HL-60 (cell line): ENCODE data around the gene DCT.
A peak's percentile ranks its signal among the peaks of the same experiment; 100 is the strongest.

Experiments
- DNase-seq, 2 experiments: peaks; one replicate each; pipeline ENCODE4 v3.0.0-alpha.2; 2010 to 2020; ENCODE audit warnings: low read depth in 1 of 2, low spot score in 1 of 2
- H3K27ac ChIP-seq: fragments of 250-450 bp; sonication (Bioruptor Pico); replicated peaks from 2 replicates; pipeline ENCODE4 v1.5.1; 2020; ENCODE audit warnings: mild to moderate bottlenecking, moderate library complexity
- H3K27me3 ChIP-seq: fragments of 250-450 bp; sonication (Bioruptor Pico); 2 replicates; pipeline ENCODE4 v1.5.1; 2021; ENCODE audit warnings: mild to moderate bottlenecking, moderate library complexity; ENCODE audit not compliant: insufficient read depth, poor library complexity, severe bottlenecking
- H3K4me3 ChIP-seq: replicated peaks from 2 replicates; pipeline ENCODE4 v1.5.1; 2011; ENCODE audit warnings: mild to moderate bottlenecking, control low read depth, low read length; ENCODE audit not compliant: insufficient read depth
- GABPA ChIP-seq: IDR thresholded peaks from 2 replicates; pipeline ENCODE4 v1.6.1; 2012; ENCODE audit warnings: low read depth
- POLR2AphosphoS5 ChIP-seq: IDR thresholded peaks from 2 replicates; pipeline ENCODE4 v1.6.1; 2012; ENCODE audit warnings: low read depth
- REST ChIP-seq: IDR thresholded peaks from 2 replicates; pipeline ENCODE4 v1.6.1; 2012; ENCODE audit warnings: low read depth; ENCODE audit not compliant: insufficient replicate concordance
- SPI1 ChIP-seq: IDR thresholded peaks from 2 replicates; pipeline ENCODE4 v1.6.1; 2012; ENCODE audit warnings: low read depth, mild to moderate bottlenecking, borderline replicate concordance
- TF ChIP-seq, protein P1 (sequence below): IDR thresholded peaks from one replicate; pipeline ENCODE4 v1.5.1; 2011; ENCODE audit warnings: low read length, control low read depth, inconsistent platforms; ENCODE audit not compliant: insufficient read depth

DCT gene

DNA sequence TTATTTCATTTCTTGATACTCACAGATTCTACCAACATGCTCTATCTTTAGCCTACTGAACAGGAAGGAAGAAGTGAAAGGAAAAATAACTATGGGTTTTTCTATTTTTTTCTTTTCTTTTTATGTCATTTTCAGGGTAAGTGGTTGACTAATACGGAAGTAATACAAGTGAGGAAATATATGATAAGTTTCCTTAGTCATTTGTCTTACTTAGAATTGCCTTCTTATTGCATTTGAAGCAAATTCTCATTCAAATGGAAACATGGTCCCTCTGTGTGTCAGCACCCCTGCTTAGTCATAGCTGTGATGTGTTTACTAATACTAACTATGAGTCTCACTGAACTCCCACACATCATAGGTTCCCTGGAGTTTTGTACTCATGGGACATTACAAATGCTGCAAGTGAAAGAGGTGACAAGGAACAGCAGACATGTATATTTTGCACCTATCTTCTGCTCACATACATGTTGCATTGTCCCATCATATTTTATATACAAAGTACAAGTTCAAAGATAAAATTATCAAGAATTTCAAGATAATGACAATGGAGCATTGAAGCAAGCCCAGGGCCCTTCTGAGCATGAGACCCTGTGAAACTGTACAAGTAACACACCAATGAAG is 60.1 kb downstream of the DCT start:
- peaks cover 2% of the 10 kb centered on the region for H3K27me3 ChIP-seq
- no peak overlapping the region for H3K4me3 ChIP-seq
- no peak overlapping the region for H3K27ac ChIP-seq
- TF ChIP-seq, protein P1, sequence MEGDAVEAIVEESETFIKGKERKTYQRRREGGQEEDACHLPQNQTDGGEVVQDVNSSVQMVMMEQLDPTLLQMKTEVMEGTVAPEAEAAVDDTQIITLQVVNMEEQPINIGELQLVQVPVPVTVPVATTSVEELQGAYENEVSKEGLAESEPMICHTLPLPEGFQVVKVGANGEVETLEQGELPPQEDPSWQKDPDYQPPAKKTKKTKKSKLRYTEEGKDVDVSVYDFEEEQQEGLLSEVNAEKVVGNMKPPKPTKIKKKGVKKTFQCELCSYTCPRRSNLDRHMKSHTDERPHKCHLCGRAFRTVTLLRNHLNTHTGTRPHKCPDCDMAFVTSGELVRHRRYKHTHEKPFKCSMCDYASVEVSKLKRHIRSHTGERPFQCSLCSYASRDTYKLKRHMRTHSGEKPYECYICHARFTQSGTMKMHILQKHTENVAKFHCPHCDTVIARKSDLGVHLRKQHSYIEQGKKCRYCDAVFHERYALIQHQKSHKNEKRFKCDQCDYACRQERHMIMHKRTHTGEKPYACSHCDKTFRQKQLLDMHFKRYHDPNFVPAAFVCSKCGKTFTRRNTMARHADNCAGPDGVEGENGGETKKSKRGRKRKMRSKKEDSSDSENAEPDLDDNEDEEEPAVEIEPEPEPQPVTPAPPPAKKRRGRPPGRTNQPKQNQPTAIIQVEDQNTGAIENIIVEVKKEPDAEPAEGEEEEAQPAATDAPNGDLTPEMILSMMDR = no peak
- no peak for TF ChIP-seq SPI1
- no peak for TF ChIP-seq REST
- no peak for TF ChIP-seq POLR2AphosphoS5
- TF ChIP-seq GABPA = no peak
- DNase-seq = peak in 1 of 2 experiments; percentile 45

DNA sequence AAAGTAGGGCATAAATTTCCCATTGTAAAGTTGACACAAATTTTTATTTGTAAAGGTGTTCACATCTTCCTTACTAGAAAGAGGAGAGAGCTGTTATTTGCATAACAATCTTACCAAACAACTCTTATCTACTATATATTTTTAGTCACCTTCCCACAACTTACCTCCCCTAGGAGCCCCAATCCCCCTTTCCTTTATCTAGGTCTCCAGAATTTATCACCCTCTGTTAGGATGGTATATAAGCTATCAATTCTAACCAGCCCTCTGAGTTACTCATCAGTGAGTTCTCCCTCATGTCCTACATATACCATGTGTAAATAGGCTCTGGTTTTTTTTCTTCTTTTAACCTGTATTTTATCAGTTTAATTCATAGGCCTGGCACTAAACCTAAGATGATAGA is 62.2 kb downstream of the DCT start:
- peaks cover 4% of the 10 kb centered on the region for H3K27me3 ChIP-seq
- TF ChIP-seq SPI1 = no peak
- TF ChIP-seq, protein P1 = no peak
- no peak for TF ChIP-seq REST
- TF ChIP-seq POLR2AphosphoS5 = no peak
- TF ChIP-seq GABPA = no peak
- no peak for DNase-seq

GRCh38 chr13:94416454-94417080 is 62.9 kb downstream of the DCT start:
- Histone ChIP-seq H3K27ac (no peak overlapping the region), H3K4me3 (no peak overlapping the region), H3K27me3 (peaks cover 6% of the 10 kb centered on the region)
- DNase-seq = peak in 1 of 2 experiments; percentile 21
- TF ChIP-seq, protein P1 = no peak
- TF ChIP-seq REST (no peak), SPI1 (no peak), POLR2AphosphoS5 (no peak), GABPA (no peak)

More for the DNA sequence above, 62.2 kb downstream of the DCT start:
- Histone ChIP-seq H3K4me3 (no peak overlapping the region), H3K27ac (no peak overlapping the region)
